Breast epithelium (tissue), 3 donors: ENCODE measurements around the gene CTNNA3.

ENCODE experiments used
- POLR2A ChIP-seq: fragments of 450-650 bp; IDR thresholded peaks from one replicate; pipeline ENCODE4 v1.6.1; 2016; ENCODE audit warnings: antibody characterized with exemption, mild to moderate bottlenecking, moderate library complexity
- POLR2AphosphoS5 ChIP-seq, 3 donors: sonication (generic); formaldehyde crosslinking; IDR thresholded peaks; one replicate each; pipeline ENCODE4 v1.6.1; 2017; ENCODE audit warnings: antibody characterized with exemption in 3 of 3
- TF ChIP-seq, protein P1 (sequence below), 3 donors: fragments of 450-650 bp; IDR thresholded peaks; one replicate each; pipeline ENCODE4 v1.5.1; 2016 to 2017; ENCODE audit warnings: antibody characterized with exemption in 3 of 3, mild to moderate bottlenecking in 3 of 3, moderate library complexity in 3 of 3

DNA sequence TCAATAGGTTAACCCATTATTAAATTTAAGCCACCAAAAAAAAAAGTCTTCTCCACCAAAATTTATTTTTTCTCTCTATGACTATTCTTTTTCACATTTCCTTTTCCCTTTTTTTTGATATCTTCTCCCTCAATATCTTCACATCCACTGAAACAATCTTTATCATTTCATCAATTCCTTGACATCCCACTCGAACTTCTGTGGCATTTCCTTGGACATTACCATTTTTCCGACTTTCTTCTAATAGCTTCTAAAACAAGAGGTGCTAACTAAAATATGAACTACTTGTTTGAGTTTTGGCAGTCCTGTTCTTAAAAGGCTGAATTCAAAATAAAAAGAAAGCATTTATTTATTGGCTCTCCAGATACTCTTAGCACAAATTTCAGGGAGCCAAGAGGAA is 684 bp upstream of the CTNNA3 start:
- no peak for TF ChIP-seq POLR2A
- TF ChIP-seq, protein P1, sequence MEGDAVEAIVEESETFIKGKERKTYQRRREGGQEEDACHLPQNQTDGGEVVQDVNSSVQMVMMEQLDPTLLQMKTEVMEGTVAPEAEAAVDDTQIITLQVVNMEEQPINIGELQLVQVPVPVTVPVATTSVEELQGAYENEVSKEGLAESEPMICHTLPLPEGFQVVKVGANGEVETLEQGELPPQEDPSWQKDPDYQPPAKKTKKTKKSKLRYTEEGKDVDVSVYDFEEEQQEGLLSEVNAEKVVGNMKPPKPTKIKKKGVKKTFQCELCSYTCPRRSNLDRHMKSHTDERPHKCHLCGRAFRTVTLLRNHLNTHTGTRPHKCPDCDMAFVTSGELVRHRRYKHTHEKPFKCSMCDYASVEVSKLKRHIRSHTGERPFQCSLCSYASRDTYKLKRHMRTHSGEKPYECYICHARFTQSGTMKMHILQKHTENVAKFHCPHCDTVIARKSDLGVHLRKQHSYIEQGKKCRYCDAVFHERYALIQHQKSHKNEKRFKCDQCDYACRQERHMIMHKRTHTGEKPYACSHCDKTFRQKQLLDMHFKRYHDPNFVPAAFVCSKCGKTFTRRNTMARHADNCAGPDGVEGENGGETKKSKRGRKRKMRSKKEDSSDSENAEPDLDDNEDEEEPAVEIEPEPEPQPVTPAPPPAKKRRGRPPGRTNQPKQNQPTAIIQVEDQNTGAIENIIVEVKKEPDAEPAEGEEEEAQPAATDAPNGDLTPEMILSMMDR (IDR thresholded peaks at IDR 0.05) = no peak
- no peak for TF ChIP-seq POLR2AphosphoS5 (IDR thresholded peaks at IDR 0.05)
